DND-41 (cell line): ENCODE measurements around the gene ZDHHC1.

Experiments
- ATAC-seq: fragments of 200-7000 bp; cut with Tn5 transposase; 3 replicates; pipeline ENCODE4 v1.9.1; 2021; ENCODE audit warnings: low read depth; ENCODE audit not compliant: insufficient read depth
- DNase-seq: peaks from one replicate; pipeline ENCODE4 v3.0.0-alpha.2; 2020
- H2AFZ ChIP-seq: 2 replicates; pipeline ENCODE4 v1.6.0; 2012; ENCODE audit warnings: low read depth, low read length
- H3K27ac ChIP-seq: 2 replicates; pipeline ENCODE4 v1.5.1; 2012; ENCODE audit warnings: low read length, inconsistent platforms
- H3K27me3 ChIP-seq: fragments of 200-600 bp; sonication (generic); 2 replicates; pipeline ENCODE4 v1.6.0; 2012; ENCODE audit warnings: low read length, mild to moderate bottlenecking, inconsistent platforms; ENCODE audit not compliant: insufficient read depth, poor library complexity
- H3K36me3 ChIP-seq: 2 replicates; pipeline ENCODE4 v1.5.1; 2012; ENCODE audit warnings: low read length, inconsistent platforms; ENCODE audit not compliant: insufficient read depth
- H3K4me1 ChIP-seq: 2 replicates; pipeline ENCODE4 v1.5.1; 2012; ENCODE audit warnings: mild to moderate bottlenecking, low read length; ENCODE audit not compliant: insufficient read depth
- H3K4me2 ChIP-seq: 2 replicates; pipeline ENCODE4 v1.6.0; 2012; ENCODE audit warnings: mild to moderate bottlenecking, moderate library complexity, low read length, inconsistent platforms; ENCODE audit not compliant: insufficient read depth
- H3K4me3 ChIP-seq, 2 experiments: fragments of 200-600 bp in 1 of 2; shearing (Covaris generic) in 1 of 2; 2 replicates each; pipeline ENCODE4 v1.5.1; 2012 to 2016; ENCODE audit warnings: inconsistent platforms in 2 of 2, low read length in 2 of 2, mild to moderate bottlenecking in 2 of 2, low read depth in 1 of 2, moderate library complexity in 1 of 2
- H3K79me2 ChIP-seq: 2 replicates; pipeline ENCODE4 v1.6.0; 2012; ENCODE audit warnings: low read length, inconsistent platforms; ENCODE audit not compliant: insufficient read depth
- H3K9ac ChIP-seq: 2 replicates; pipeline ENCODE4 v1.6.0; 2012; ENCODE audit warnings: low read depth, mild to moderate bottlenecking, inconsistent platforms, low read length, moderate library complexity
- H3K9me3 ChIP-seq: 2 replicates; pipeline ENCODE4 v1.5.1; 2012; ENCODE audit warnings: low read length, moderate library complexity, mild to moderate bottlenecking, inconsistent platforms; ENCODE audit not compliant: insufficient read depth, severe bottlenecking
- H4K20me1 ChIP-seq: 2 replicates; pipeline ENCODE4 v1.6.0; 2012; ENCODE audit warnings: low read length; ENCODE audit not compliant: insufficient read depth
- CTCF ChIP-seq: IDR thresholded peaks from 2 replicates; pipeline ENCODE4 v1.5.1; 2012; ENCODE audit warnings: borderline replicate concordance, low read length, moderate library complexity, mild to moderate bottlenecking; ENCODE audit not compliant: poor library complexity, severe bottlenecking; ENCODE audit errors: extremely low read depth
- EZH2 ChIP-seq: IDR thresholded peaks from 3 replicates; pipeline ENCODE4 v1.6.1; 2012; ENCODE audit warnings: borderline replicate concordance, low read depth, mild to moderate bottlenecking, moderate library complexity, low read length, inconsistent platforms; ENCODE audit not compliant: severe bottlenecking

The ZDHHC1 gene

GRCh38 chr16:67397812-67398545 lies 18.3 kb downstream of the ZDHHC1 start:
- Histone ChIP-seq H3K4me2 (no peak overlapping the region), H4K20me1 (no peaks in the 10 kb centered on the region), H3K9ac (no peak overlapping the region), H3K27me3 (no peaks in the 10 kb centered on the region), H3K79me2 (no peaks in the 10 kb centered on the region), H3K4me3 (no peak overlapping the region), H3K36me3 (no peaks in the 10 kb centered on the region), H3K9me3 (no peaks in the 10 kb centered on the region), H3K27ac (no peak overlapping the region), H3K4me1 (no peaks in the 10 kb centered on the region), H2AFZ (no peak overlapping the region)
- DNase-seq = no peak
- ATAC-seq = no peak
- TF ChIP-seq CTCF (peak; percentile 31), EZH2 (no peak)

GRCh38 chr16:67397036-67397801 lies 19.1 kb downstream of the ZDHHC1 start:
- Histone ChIP-seq H3K27ac (no peak overlapping the region), H3K36me3 (no peaks in the 10 kb centered on the region), H3K4me2 (no peak overlapping the region), H3K27me3 (no peaks in the 10 kb centered on the region), H3K79me2 (no peaks in the 10 kb centered on the region), H2AFZ (no peak overlapping the region), H3K4me3 (no peak overlapping the region), H4K20me1 (no peaks in the 10 kb centered on the region), H3K4me1 (no peaks in the 10 kb centered on the region), H3K9me3 (no peaks in the 10 kb centered on the region), H3K9ac (no peak overlapping the region)
- ATAC-seq = no peak
- DNase-seq = no peak
- TF ChIP-seq EZH2 (no peak), CTCF (no peak)

GRCh38 chr16:67396159-67397035 lies 19.9 kb downstream of the ZDHHC1 start:
- Histone ChIP-seq H3K4me3 (no peak overlapping the region), H3K4me2 (no peak overlapping the region), H2AFZ (no peak overlapping the region), H3K4me1 (no peaks in the 10 kb centered on the region), H3K79me2 (no peaks in the 10 kb centered on the region), H3K9ac (no peak overlapping the region), H3K36me3 (no peaks in the 10 kb centered on the region), H3K27me3 (no peaks in the 10 kb centered on the region), H3K9me3 (no peaks in the 10 kb centered on the region), H3K27ac (no peak overlapping the region), H4K20me1 (no peaks in the 10 kb centered on the region)
- DNase-seq (no peak), ATAC-seq (no peak)
- no peak for TF ChIP-seq EZH2
- no peak for TF ChIP-seq CTCF
